GM19351 (cell line): ENCODE data around the gene MYO15B.

Experiments
- ATAC-seq: cut with Tn5 transposase; IDR thresholded peaks from one replicate; pipeline ENCODE4 v1.9.1; 2021; ENCODE audit warnings: mild to moderate bottlenecking, moderate library complexity; ENCODE audit not compliant: unreplicated experiment

MYO15B gene

DNA sequence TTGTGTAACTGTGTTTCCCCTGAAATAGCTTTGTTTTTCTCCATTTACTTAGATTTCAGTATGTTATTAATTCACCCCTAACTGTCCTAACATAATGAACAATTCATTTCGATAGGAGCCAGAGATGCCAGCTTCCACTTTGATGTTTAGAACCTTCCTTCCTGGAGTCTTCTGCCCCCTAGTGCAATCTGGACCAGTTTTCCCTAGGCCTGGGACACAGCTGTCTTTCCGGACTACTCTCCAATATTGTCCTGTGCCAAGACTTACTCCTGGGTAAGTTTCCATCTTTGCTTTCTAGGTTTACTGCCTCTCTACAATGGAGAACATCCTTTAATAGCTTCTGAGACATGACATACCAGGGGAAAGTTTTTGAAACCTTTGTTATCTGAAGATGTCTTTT is 66.6 kb downstream of the MYO15B start:
- no peak for ATAC-seq

DNA sequence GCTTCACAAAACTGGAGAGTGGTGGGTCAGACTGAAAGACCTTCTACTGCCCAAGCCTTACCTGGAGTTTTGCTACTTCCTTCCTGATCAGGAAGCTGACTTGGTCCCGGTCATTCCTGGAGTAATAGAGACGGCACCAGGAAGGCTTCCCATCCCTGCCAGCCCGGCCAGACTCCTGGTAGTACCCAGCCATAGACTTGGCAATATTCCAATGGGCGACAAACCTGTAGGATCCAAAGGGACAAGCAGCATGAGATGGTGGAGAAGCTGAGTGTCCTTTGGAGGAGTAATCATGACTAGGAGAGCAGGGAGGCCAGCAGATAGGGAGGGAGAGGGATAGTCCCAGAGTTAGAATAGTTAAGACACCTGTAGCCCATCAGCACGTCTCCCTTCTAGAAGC is 70.6 kb downstream of the MYO15B start:
- no peak for ATAC-seq

DNA sequence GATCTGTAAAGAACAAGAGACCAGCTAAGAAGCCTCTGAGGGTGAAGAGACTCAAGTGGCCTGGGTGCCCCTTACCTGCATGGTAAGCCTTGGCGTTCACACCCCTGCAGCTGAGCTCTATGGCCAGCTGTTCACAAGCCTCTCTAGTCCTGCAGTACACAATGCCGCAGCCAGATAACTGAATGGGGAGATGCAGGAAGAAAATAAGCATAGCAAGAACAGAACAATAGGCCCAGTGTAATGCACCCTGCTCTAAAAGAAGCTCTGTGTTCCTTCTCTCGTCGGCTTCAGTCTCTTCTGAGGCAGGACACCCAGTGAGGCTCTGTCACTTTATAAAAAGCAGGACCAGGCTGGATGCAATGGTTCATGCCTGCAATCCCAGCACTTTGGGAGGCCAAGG is 73.9 kb downstream of the MYO15B start:
- ATAC-seq: no peak

DNA sequence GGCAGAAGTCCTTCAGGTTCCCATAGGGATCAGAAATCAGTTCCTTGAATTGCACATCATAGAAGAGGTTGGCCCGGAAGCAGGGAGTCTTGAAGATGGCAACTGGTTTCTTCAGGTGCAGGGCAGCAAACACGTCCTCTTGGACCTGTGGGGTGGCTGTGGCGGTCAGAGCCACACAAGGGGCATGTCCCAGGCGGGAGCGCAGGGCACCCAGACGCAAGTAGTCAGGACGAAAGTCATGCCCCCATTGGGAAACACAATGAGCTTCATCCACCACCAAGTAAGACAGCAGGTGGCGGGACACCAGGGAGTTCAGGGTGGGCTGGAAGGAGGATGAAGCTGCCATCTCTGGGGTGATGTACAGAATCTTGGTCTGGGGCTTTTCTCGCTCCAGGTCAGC is 74.9 kb downstream of the MYO15B start:
- no peak for ATAC-seq

DNA sequence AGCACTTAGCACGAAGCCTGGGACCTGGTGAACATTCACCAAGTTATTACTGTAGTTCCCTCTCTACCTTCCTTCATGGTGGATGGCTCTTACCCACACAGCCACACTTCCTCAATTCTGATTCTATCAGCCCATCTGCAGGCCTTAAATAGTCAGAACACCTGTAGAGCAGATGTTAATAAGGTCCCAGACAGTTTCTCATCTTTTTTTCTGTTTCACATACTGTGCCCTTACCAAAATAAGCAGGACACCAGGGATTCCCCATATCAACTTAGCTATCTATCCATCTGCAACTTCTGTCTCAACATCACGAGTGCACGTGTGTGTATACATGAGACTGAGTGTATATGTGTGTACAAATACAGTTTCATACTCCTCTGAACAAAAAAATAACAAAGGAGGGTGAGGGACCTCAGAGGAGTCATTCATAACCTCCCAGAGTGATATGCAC is 76.5 kb downstream of the MYO15B start:
- ATAC-seq: peak; percentile 76

DNA sequence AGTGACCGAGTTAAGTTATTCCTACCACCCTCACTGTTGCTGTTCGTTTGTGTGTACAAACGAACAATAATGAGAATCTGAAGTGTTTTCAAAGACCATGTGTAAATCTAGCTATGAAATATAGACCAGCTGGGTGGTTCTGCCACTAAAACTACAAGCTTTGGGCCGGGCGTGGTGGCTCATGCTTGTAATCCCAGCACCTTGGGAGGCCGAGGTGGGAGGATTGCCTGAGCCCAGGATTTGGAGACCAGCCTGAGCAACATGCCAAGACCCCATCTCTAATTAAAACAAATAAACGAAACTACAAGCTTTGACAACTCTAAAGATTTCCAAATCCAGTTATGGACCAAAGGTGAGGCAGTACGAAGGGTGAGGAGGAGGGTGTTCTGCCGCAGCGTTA is 78.4 kb downstream of the MYO15B start:
- no peak for ATAC-seq

DNA sequence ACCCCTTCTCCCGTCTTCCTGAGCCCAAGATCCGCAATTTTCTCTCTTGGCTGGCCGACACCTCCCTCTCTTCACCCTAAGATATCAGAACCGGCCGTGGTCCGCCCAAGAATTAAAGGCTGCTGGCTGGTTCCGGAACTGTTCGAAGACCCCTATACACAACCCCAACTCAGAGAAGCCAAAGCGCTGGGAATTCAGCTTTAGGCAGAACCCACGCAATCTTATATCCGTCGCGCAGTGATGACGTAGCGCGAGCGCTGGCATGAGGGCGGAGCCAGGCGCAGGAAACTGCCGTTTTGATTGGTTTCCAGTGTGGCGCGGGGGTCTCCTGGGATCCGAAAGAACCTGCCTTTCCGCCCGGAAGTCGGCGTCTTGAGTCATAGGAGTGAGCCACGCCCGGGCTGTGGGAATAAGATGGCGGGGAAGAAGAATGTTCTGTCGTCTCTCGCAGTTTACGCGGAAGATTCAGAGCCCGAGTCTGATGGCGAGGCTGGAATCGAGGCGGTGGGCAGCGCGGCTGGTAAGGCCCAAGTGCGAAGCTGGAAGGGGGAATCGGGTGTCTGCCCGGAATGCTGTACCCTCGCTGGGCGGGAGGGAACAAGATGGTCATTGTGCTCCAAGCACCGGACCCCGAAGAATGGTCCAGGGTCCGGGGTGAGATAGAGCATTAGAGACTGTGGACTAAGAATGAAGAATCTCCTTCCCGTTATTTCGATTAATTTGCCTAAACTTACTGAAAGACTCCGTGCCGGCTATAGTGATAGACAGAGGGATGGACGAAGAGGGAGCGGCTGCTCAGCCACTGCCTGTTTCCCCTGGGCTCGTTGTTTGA is 79.6 kb downstream of the MYO15B start, which contains the start of the genes RECQL5 and SAP30BP:
TSS of gene RECQL5 (minus strand) at position 196 of the 832 bp plus-strand sequence. CDS start 597 bp downstream, outside the sequence.
TSS of gene SAP30BP (plus strand) at position 380 of the 832 bp plus-strand sequence. CDS start at position 415, 35 bp downstream.
- ATAC-seq: peak; percentile 71

DNA sequence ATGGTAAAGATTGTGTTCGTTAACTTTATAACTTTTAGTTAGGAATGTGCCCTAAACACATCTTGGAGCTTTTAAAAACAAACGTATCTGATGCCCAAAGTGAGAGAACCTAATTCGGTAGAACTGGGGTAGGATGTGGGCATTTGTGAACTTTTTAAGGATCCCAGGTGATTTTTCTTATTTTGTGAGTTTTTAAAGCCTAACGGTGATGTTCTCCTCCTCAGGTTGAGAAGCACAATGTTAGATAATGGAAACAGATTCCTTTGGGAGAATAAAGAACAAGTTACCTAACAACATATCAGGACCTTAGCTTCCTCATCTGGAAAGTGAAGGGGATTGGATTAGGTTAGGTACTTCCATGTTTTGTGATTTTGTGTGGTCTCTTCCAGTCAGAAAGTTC is 80.2 kb downstream of the MYO15B start:
- ATAC-seq: no peak

DNA sequence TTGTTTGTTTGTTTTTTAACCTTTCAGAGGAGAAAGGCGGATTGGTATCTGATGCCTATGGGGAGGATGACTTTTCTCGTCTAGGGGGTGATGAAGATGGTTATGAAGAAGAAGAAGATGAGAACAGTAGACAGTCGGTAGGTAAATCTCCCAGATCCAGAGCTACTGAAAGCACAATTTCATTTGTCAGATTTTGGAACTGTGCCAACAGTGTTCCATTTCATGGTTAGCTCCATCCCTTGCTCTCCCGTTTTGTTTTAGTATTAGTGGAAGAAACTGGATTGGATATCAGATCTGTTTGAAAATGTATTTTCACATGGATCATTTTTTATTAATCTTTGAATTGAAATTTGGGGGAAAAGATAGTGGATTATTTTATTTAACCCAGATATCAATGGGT is 80.9 kb downstream of the MYO15B start:
- ATAC-seq: no peak

DNA sequence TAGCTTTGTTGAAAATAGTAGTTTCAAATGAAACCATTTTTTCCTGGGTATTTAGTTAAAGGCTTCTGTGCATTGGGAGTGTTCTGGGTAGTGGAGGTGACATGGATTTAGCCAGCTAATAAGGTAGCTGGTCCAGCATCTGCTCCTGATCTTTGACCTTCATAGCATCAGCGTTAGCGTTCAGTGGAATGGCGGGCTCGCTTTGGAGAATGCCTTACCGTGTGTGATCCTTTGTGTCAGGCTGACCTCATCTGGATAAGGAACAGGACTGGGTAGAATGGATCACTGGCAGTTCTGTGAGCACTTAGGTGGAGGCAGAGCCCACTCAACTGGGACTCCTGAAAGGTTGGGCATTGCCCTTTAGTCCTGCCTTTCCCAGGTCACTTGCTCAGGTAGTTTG is 83.3 kb downstream of the MYO15B start:
- no peak for ATAC-seq

DNA sequence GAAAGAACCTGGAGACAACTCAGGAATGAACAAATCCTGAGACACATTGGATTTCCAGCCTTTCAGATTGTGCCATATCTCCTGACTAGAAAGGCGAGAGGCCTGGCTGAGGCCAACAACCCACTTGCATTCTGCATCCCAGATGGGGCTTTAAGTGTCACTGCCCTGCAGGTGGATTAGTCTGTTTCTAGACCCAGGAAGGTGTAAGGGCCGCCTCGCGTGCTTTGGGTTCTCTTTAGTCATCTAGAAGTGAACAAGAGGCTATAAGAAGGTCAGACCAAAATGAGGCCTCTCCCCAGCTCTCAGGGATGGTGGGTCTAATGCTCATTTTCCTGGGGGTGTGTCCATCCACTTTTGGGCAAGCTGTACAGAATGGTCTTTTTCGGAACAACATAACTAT is 84.4 kb downstream of the MYO15B start:
- ATAC-seq: no peak

DNA sequence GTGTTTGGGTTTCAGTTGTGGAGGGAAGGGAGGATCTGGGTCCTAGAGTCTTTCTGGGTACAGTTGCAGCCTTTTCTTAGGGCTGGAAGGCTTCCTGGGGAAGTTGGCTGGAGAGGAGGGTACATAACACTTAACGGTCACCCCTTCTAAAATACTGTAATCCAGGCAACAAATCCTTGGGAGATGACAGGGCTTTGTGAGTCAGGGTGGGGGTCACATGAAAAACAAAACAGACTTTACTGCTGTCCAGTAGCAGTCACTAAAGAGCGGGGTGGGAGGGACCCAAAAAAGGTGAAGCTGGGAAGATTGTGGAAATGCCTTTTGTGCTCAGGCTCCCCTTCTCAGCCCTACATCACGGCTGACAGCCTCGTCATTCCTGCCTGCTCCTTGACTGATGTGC is 85.9 kb downstream of the MYO15B start:
- no peak for ATAC-seq
